Immature natural killer cell (primary cell): ENCODE measurements around the gene RTN4RL1. TPM values are rescaled to one million over a fixed set of nuclear protein-coding genes. Genes with fewer than 3 reads are reported as not detected.

ENCODE experiments used
- DNase-seq, 3 donors: peaks; one replicate each; pipeline ENCODE4 v3.0.0; 2022; ENCODE audit warnings: mixed read lengths in 1 of 3
- H3K27ac Mint-ChIP-seq, 6 donors: one replicate each; pipeline ENCODE4 v1.8.0; 2020; ENCODE audit warnings: mixed read lengths in 6 of 6, mild to moderate bottlenecking in 5 of 6, inconsistent platforms in 4 of 6, moderate library complexity in 3 of 6
- H3K27me3 Mint-ChIP-seq, 3 donors: one replicate each; pipeline ENCODE4 v1.8.0; 2020 to 2021; ENCODE audit warnings: low read depth in 3 of 3, mild to moderate bottlenecking in 3 of 3, mixed read lengths in 3 of 3, moderate library complexity in 3 of 3, inconsistent platforms in 1 of 3
- H3K36me3 Mint-ChIP-seq, 3 donors: one replicate each; pipeline ENCODE4 v1.8.0; 2020; ENCODE audit warnings: mixed read lengths in 3 of 3, inconsistent platforms in 2 of 3, mild to moderate bottlenecking in 2 of 3
- H3K4me1 Mint-ChIP-seq, 2 donors: one replicate each; pipeline ENCODE4 v1.8.0; 2020; ENCODE audit warnings: inconsistent platforms in 2 of 2, mild to moderate bottlenecking in 2 of 2, mixed read lengths in 2 of 2, moderate library complexity in 1 of 2
- H3K4me3 Mint-ChIP-seq, 5 donors: one replicate each; pipeline ENCODE4 v1.8.0; 2020; ENCODE audit warnings: mild to moderate bottlenecking in 5 of 5, mixed read lengths in 5 of 5, inconsistent platforms in 3 of 5, moderate library complexity in 3 of 5
- H3K9me3 Mint-ChIP-seq, 6 donors: one replicate each; pipeline ENCODE4 v1.8.0; 2020; ENCODE audit warnings: mild to moderate bottlenecking in 6 of 6, mixed read lengths in 6 of 6, inconsistent platforms in 4 of 6, moderate library complexity in 3 of 6
- polyA plus RNA-seq, 3 donors: library from polyadenylated mRNA; unstranded; fragments of 300-500 nt; fragmentation: Illumina TruSeq; gene quantifications; one replicate each; pipeline ENCODE4 v1.2.3, GENCODE V29; 2021

RTN4RL1 gene
- polyA plus RNA-seq, 3 donors from 2014 or later = 0.37 TPM; not detected in 2

- DNase-seq = no peak
- no peak overlapping the region for H3K4me3 Mint-ChIP-seq
- no peaks in the 10 kb centered on the region for H3K9me3 Mint-ChIP-seq
- H3K27me3 Mint-ChIP-seq = peaks cover 3 to 7% (median 6%) of the 10 kb centered on the region in 3 donors
- H3K4me1 Mint-ChIP-seq = no peaks in the 10 kb centered on the region
- H3K36me3 Mint-ChIP-seq = no peaks in the 10 kb centered on the region
- H3K27ac Mint-ChIP-seq = no peak overlapping the region
Observed at GRCh38 chr17:1918346-1919162, 106.6 kb downstream of the RTN4RL1 start.

- Mint-ChIP-seq H3K4me1 (no peaks in the 10 kb centered on the region), H3K9me3 (no peaks in the 10 kb centered on the region), H3K36me3 (no peaks in the 10 kb centered on the region), H3K27me3 (peaks cover 3 to 11% (median 7%) of the 10 kb centered on the region in 3 donors), H3K4me3 (no peak overlapping the region), H3K27ac (no peak overlapping the region)
- no peak for DNase-seq
Observed at GRCh38 chr17:1916963-1917715, 108.0 kb downstream of the RTN4RL1 start.

- DNase-seq = no peak
- H3K36me3 Mint-ChIP-seq = peaks cover 0 to 3% (median 0%) of the 10 kb centered on the region in 3 donors
- no peaks in the 10 kb centered on the region for H3K9me3 Mint-ChIP-seq
- H3K27ac Mint-ChIP-seq = no peak overlapping the region
- peaks cover 3 to 16% (median 7%) of the 10 kb centered on the region in 3 donors for H3K27me3 Mint-ChIP-seq
- H3K4me3 Mint-ChIP-seq = no peak overlapping the region
- no peaks in the 10 kb centered on the region for H3K4me1 Mint-ChIP-seq
Observed at GRCh38 chr17:1916316-1916715, 108.8 kb downstream of the RTN4RL1 start.

GRCh38 chr17:1915889-1916288, 109.2 kb downstream of the RTN4RL1 start:
- no peak for DNase-seq
- Mint-ChIP-seq H3K4me1 (no peaks in the 10 kb centered on the region), H3K36me3 (peaks cover 0 to 3% (median 0%) of the 10 kb centered on the region in 3 donors), H3K27ac (no peak overlapping the region), H3K27me3 (peaks cover 3 to 16% (median 7%) of the 10 kb centered on the region in 3 donors), H3K9me3 (no peaks in the 10 kb centered on the region), H3K4me3 (no peak overlapping the region)

- Mint-ChIP-seq H3K4me3 (no peak overlapping the region), H3K9me3 (no peaks in the 10 kb centered on the region), H3K27me3 (peaks cover 3 to 21% (median 7%) of the 10 kb centered on the region in 3 donors), H3K27ac (no peak overlapping the region), H3K36me3 (peaks cover 0 to 3% (median 0%) of the 10 kb centered on the region in 3 donors), H3K4me1 (no peaks in the 10 kb centered on the region)
- no peak for DNase-seq
Observed at GRCh38 chr17:1914661-1915083, 110.5 kb downstream of the RTN4RL1 start.

GRCh38 chr17:1913702-1914101, 111.4 kb downstream of the RTN4RL1 start:
- Mint-ChIP-seq H3K9me3 (no peaks in the 10 kb centered on the region), H3K27me3 (peaks cover 8 to 29% (median 8%) of the 10 kb centered on the region in 3 donors), H3K4me1 (peaks cover 2 to 5% of the 10 kb centered on the region in 2 donors), H3K4me3 (no peak overlapping the region), H3K27ac (no peak overlapping the region), H3K36me3 (peaks cover 0 to 3% (median 0%) of the 10 kb centered on the region in 3 donors)
- no peak for DNase-seq

- Mint-ChIP-seq H3K4me1 (peaks cover 4 to 7% of the 10 kb centered on the region in 2 donors), H3K9me3 (no peaks in the 10 kb centered on the region), H3K27me3 (peaks cover 10 to 37% (median 10%) of the 10 kb centered on the region in 3 donors), H3K4me3 (no peak overlapping the region), H3K36me3 (peaks cover 0 to 3% (median 0%) of the 10 kb centered on the region in 3 donors), H3K27ac (no peak overlapping the region)
- DNase-seq = no peak
Observed at GRCh38 chr17:1912146-1912545, 113.0 kb downstream of the RTN4RL1 start.

- peaks cover 10 to 44% (median 18%) of the 10 kb centered on the region in 3 donors for H3K27me3 Mint-ChIP-seq
- H3K9me3 Mint-ChIP-seq = no peaks in the 10 kb centered on the region
- H3K36me3 Mint-ChIP-seq = peaks cover 0 to 4% (median 3%) of the 10 kb centered on the region in 3 donors
- peaks cover 4 to 7% of the 10 kb centered on the region in 2 donors for H3K4me1 Mint-ChIP-seq
- H3K4me3 Mint-ChIP-seq = no peak overlapping the region
- H3K27ac Mint-ChIP-seq = no peak overlapping the region
- DNase-seq = no peak
Observed at GRCh38 chr17:1909985-1910384, 115.1 kb downstream of the RTN4RL1 start.

- H3K27me3 Mint-ChIP-seq = peaks cover 8 to 44% (median 18%) of the 10 kb centered on the region in 3 donors
- peak overlapping the region in 1 of 5 donors; percentile 42 for H3K4me3 Mint-ChIP-seq
- DNase-seq = peak in 1 of 3 donors; percentile 7
- peaks cover 4 to 7% of the 10 kb centered on the region in 2 donors for H3K4me1 Mint-ChIP-seq
- peaks cover 0 to 4% (median 3%) of the 10 kb centered on the region in 3 donors for H3K36me3 Mint-ChIP-seq
- no peak overlapping the region for H3K27ac Mint-ChIP-seq
- no peaks in the 10 kb centered on the region for H3K9me3 Mint-ChIP-seq
Observed at GRCh38 chr17:1908699-1909309, 116.3 kb downstream of the RTN4RL1 start.

GRCh38 chr17:1907909-1908698, 117.0 kb downstream of the RTN4RL1 start:
- no peak overlapping the region for H3K27ac Mint-ChIP-seq
- H3K27me3 Mint-ChIP-seq = peaks cover 7 to 41% (median 18%) of the 10 kb centered on the region in 3 donors
- peak overlapping the region in 2 of 5 donors; percentile 17 to 21 for H3K4me3 Mint-ChIP-seq
- DNase-seq = peak in 1 of 3 donors; percentile 4
- peaks cover 4 to 7% of the 10 kb centered on the region in 2 donors for H3K4me1 Mint-ChIP-seq
- H3K36me3 Mint-ChIP-seq = peaks cover 0 to 4% (median 3%) of the 10 kb centered on the region in 3 donors
- H3K9me3 Mint-ChIP-seq = no peaks in the 10 kb centered on the region

- no peaks in the 10 kb centered on the region for H3K9me3 Mint-ChIP-seq
- no peak overlapping the region for H3K4me3 Mint-ChIP-seq
- H3K4me1 Mint-ChIP-seq = peaks cover 4 to 7% of the 10 kb centered on the region in 2 donors
- DNase-seq = no peak
- no peak overlapping the region for H3K27ac Mint-ChIP-seq
- H3K36me3 Mint-ChIP-seq = peaks cover 0 to 4% (median 3%) of the 10 kb centered on the region in 3 donors
- H3K27me3 Mint-ChIP-seq = peaks cover 7 to 39% (median 18%) of the 10 kb centered on the region in 3 donors
Observed at GRCh38 chr17:1907216-1907631, 117.9 kb downstream of the RTN4RL1 start.

GRCh38 chr17:1906662-1907101, 118.5 kb downstream of the RTN4RL1 start:
- DNase-seq = no peak
- Mint-ChIP-seq H3K9me3 (no peaks in the 10 kb centered on the region), H3K4me1 (peaks cover 4 to 7% of the 10 kb centered on the region in 2 donors), H3K4me3 (no peak overlapping the region), H3K36me3 (peaks cover 0 to 4% (median 3%) of the 10 kb centered on the region in 3 donors), H3K27me3 (peaks cover 7 to 36% (median 18%) of the 10 kb centered on the region in 3 donors), H3K27ac (no peak overlapping the region)
